Small intestine (tissue), 16 donors: ENCODE data around the gene PSG5. TPM values are rescaled to one million over a fixed set of nuclear protein-coding genes. Genes with fewer than 3 reads are reported as not detected.
"Not testable (repeated sequence)": the region's sequence is repeated elsewhere in the genome, so short reads cannot be mapped to it uniquely, and the experiment has no call there.

Source experiments
- DNase-seq, 2 donors: peaks; one replicate each; pipeline versions ENCODE4 v3.0.0 to v3.0.0-alpha.2; 2013
- FAIRE-seq: peaks from 2 replicates; lab custom pipeline; 2012; peaks lifted over from hg19 to GRCh38; lab: Jason Lieb, UNC
- H3K27ac ChIP-seq, 3 donors: one replicate each; pipeline ENCODE4 v1.5.1; 2013; ENCODE audit warnings: low read length in 2 of 3, mild to moderate bottlenecking in 2 of 3, control low read depth in 1 of 3, inconsistent platforms in 1 of 3, low read depth in 1 of 3, moderate library complexity in 1 of 3
- H3K27me3 ChIP-seq, 3 donors: one replicate each; pipeline ENCODE4 v1.6.1; 2013; ENCODE audit warnings: low read length in 3 of 3, inconsistent platforms in 1 of 3; ENCODE audit not compliant: control insufficient read depth in 3 of 3, insufficient read depth in 3 of 3
- H3K36me3 ChIP-seq, 3 donors: one replicate each; pipeline ENCODE4 v1.6.1; 2013; ENCODE audit warnings: low read length in 3 of 3, inconsistent platforms in 1 of 3, low read depth in 1 of 3, mild to moderate bottlenecking in 1 of 3, moderate library complexity in 1 of 3; ENCODE audit not compliant: control insufficient read depth in 3 of 3, insufficient read depth in 2 of 3
- H3K4me1 ChIP-seq, 3 donors: one replicate each; pipeline ENCODE4 v1.6.1; 2013; ENCODE audit warnings: low read length in 2 of 3, inconsistent platforms in 1 of 3, low read depth in 1 of 3, mild to moderate bottlenecking in 1 of 3, moderate library complexity in 1 of 3; ENCODE audit not compliant: control insufficient read depth in 3 of 3, insufficient read depth in 2 of 3
- H3K4me3 ChIP-seq, 3 donors: one replicate each; pipeline ENCODE4 v1.5.1; 2013; ENCODE audit warnings: low read length in 3 of 3, control low read depth in 1 of 3, inconsistent platforms in 1 of 3, low read depth in 1 of 3, mild to moderate bottlenecking in 1 of 3, moderate library complexity in 1 of 3
- H3K9me3 ChIP-seq, 2 donors: one replicate each; pipeline ENCODE4 v1.6.1; 2013; ENCODE audit warnings: low read depth in 1 of 2, low read length in 1 of 2; ENCODE audit not compliant: control insufficient read depth in 2 of 2, insufficient read depth in 1 of 2
- WGBS, 3 donors: extraction: QIAGEN DNeasy Blood & Tissue Kit; methylation state at CpG; one replicate each; pipeline ENCODE4 v1.1.7; 2013; 5-methylcytosine and 5-hydroxymethylcytosine counted together
- long read RNA-seq, 10 donors: transcript quantifications; one replicate each; lab custom pipeline, GENCODE V29; 2026
- polyA plus RNA-seq, 4 donors: library from polyadenylated mRNA; stranded (reverse) in 3 of 4; unstranded in 1 of 4; fragments of 200-250 nt in 3 of 4; fragments of 120-200 nt in 1 of 4; gene quantifications; one replicate each; pipeline versions ENCODE4 v1.2.1 to v1.2.3, GENCODE V29; 2013
- donor health status: healthy with polysubstance abuse.
- donor health status: control.
- donor health status: control.
- donor health status: Bipolar disorder and iron deficiency.
- donor health status: healthy.

Gene PSG5
- not detected for polyA plus RNA-seq
- long read RNA-seq, donor 1 = 0 reads
- long read RNA-seq, donor 2 = 0 reads
- long read RNA-seq, donor 3 = 0 reads
- long read RNA-seq, donor 4 = 0 reads
- long read RNA-seq, donor 5 = 0 reads
- long read RNA-seq, donor 6 = 0 reads
- long read RNA-seq, donor 7 = 0 reads
- long read RNA-seq, donor 8 = 0 reads
- long read RNA-seq, donor 9 = 0 reads
- long read RNA-seq, donor 10 = 0 reads

GRCh38 chr19:43186311-43186935, at the start of gene PSG5:
Gene PSG5, minus strand, starts transcription at chr19:43186536. Its CDS starts 131 bp downstream, at chr19:43186405.
- not testable (repeated sequence) for H3K4me1 ChIP-seq, H3K4me3 ChIP-seq, DNase-seq, H3K36me3 ChIP-seq, H3K9me3 ChIP-seq, H3K27me3 ChIP-seq, H3K27ac ChIP-seq, FAIRE-seq
- WGBS, 3 donors = 60 to 69% (median 68%) methylated on average over 7 of the region's 7 CpGs

DNA sequence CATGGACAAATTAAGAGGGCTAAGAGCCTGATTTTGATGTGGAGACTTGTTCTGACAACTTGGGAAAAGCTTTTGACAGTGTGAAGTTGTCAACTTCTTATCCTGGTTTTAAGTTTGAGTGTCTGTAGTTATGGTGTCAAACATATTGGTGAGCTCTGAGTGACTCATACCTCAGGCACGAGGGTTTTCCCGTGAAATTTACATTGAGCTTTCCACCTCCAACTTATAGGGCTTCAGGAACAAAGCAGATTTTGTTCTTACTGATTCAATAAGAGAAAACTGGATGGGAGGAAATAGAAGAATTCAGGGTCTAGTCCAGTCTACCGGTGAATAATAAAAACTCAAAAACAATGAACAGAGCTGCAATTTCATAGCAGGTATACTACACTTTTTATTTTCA, 49.4 kb upstream of the PSG5 start:
- H3K9me3 ChIP-seq, H3K36me3 ChIP-seq, H3K27ac ChIP-seq, H3K4me1 ChIP-seq, H3K27me3 ChIP-seq, H3K4me3 ChIP-seq, DNase-seq, FAIRE-seq: not testable (repeated sequence)
- 66 to 78% (median 71%) methylated on average over 3 of the region's 3 CpGs for WGBS, 3 donors

GRCh38 chr19:43229315-43229714, 43.0 kb upstream of the PSG5 start:
- H3K4me3 ChIP-seq = no peak overlapping the region
- H3K27ac ChIP-seq = no peak overlapping the region
- no peaks in the 10 kb centered on the region for H3K4me1 ChIP-seq
- DNase-seq (no peak), FAIRE-seq (no peak)
- H3K27me3 ChIP-seq = no peaks in the 10 kb centered on the region
- no peaks in the 10 kb centered on the region for H3K36me3 ChIP-seq
- H3K9me3 ChIP-seq = peaks cover 0 to 2% of the 10 kb centered on the region in 2 donors
- 74 to 81% (median 75%) methylated on average over 2 of the region's 2 CpGs for WGBS, 3 donors

DNA sequence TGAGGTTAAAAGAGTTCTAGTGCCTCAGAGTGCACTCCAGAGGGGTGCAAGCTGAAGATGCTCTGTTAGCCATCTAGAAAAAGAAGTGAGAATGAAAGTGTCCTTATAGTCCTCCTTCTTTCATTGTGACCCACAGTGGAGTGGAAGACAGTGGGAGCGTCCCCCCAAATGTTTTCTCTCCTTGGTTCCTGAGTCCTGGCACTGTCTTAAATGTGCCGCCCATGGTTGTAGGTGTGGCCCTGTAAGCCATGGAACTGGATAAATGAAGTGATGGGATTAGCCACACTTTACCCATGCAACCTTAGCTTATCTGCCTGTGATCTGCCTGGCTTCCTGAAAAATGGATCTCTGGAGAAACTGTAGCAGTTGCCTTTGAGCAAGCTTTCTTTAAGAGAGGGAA, 42.4 kb upstream of the PSG5 start:
- H3K4me1 ChIP-seq, H3K9me3 ChIP-seq, H3K27ac ChIP-seq, FAIRE-seq, H3K27me3 ChIP-seq, H3K4me3 ChIP-seq, H3K36me3 ChIP-seq: not testable (repeated sequence)
- 58 to 70% (median 68%) methylated on average over 2 of the region's 2 CpGs for WGBS, 3 donors
- DNase-seq = peak in 1 of 2 donors; percentile 23

- not testable (repeated sequence) for DNase-seq, H3K27ac ChIP-seq, H3K36me3 ChIP-seq, H3K4me3 ChIP-seq, H3K4me1 ChIP-seq, H3K9me3 ChIP-seq, H3K27me3 ChIP-seq
- 71 to 85% (median 72%) methylated on average over 1 of the region's 1 CpG for WGBS, 3 donors
- FAIRE-seq = peak; percentile 23
Measured at GRCh38 chr19:43226986-43227385, 40.6 kb upstream of the PSG5 start.

DNA sequence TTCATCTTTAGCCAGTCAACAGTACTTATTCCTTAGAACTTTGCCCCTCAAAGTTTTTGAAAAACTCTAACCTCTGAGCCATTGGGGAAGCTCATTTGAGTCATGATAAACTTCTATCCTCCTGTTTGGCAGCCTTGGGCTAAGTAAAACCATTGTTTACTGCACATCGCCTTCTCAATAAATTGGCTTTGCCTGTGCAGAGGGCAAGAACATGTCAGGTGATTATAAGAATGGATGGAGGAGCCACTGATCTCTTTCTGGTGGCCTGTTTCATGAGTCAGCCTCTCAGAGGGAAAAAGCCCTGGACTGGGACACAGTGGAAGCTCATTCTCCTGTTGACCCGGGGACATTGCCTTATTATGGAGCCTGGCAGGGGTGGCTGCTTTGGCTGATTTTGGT, 38.5 kb upstream of the PSG5 start:
- WGBS, 3 donors = 85 to 94% (median 92%) methylated on average over 2 of the region's 2 CpGs
- DNase-seq (no peak), FAIRE-seq (no peak)

DNA sequence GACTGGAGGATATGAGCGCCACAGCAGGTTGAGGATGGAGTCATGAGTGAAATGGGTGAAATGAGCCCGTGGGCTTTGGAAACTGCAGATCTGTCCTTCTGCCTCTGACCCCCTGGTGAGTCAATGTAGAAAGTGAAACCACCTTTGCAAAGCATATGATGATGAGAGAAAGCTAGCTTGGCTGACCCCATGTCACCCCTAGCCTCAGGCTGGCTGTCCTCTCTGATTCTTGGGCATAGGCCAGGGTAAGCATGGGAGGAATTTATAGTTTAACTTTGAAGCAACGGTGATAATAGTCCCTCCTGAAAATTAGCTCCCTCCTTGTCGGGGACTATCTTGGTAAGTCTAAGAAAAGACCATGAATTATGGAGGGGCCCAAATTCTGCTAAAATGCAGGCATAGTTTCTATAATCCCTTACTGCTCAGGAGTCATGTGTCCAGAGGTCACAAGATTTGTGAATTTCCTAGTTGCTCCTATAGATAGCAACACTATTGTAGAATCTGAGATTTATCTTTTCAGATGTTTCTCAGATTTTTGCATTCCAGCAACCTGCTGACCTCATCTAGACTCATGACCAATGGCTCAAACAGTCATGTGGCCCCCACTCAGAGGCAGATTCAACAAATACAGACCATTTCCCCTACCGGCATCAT, 38.0 kb upstream of the PSG5 start:
- not testable (repeated sequence) for DNase-seq, FAIRE-seq, H3K36me3 ChIP-seq, H3K27me3 ChIP-seq, H3K4me1 ChIP-seq, H3K27ac ChIP-seq, H3K9me3 ChIP-seq, H3K4me3 ChIP-seq
- WGBS, 3 donors = 65 to 79% (median 78%) methylated on average over 5 of the region's 5 CpGs

More for the DNA sequence above, 38.5 kb upstream of the PSG5 start:
- Histone ChIP-seq H3K27ac (no peak overlapping the region), H3K27me3 (no peaks in the 10 kb centered on the region), H3K9me3 (peaks cover 0 to 2% of the 10 kb centered on the region in 2 donors), H3K4me3 (no peak overlapping the region), H3K4me1 (no peaks in the 10 kb centered on the region), H3K36me3 (no peaks in the 10 kb centered on the region)

DNA sequence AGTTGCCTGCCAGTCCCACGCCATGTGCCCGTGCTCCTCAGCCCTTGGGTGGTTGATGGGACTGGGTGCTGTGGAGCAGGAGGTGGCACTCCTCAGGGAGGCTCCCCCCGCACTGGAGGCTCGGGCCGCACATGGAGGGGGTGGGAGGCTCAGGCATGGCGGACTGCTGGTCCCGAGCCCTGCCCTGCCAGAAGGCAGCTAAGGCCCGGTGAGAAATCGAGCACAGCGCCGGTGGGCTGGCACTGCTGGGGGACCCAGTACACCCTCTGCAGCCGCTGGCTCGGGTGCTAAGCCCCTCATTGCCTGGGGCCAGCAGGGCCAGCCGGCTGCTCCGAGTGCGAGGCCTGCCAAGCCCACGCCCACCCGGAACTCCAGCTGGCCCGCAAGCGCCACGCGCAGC, 35.6 kb upstream of the PSG5 start:
- H3K4me3 ChIP-seq, DNase-seq, H3K36me3 ChIP-seq, H3K4me1 ChIP-seq, H3K9me3 ChIP-seq, H3K27ac ChIP-seq, H3K27me3 ChIP-seq, FAIRE-seq: not testable (repeated sequence)
- 90 to 98% (median 94%) methylated on average over 13 to 22 of the region's 22 CpGs for WGBS, 3 donors
